GM10266 (cell line): ENCODE results near the gene CYP19A1.

Experiments
- DNase-seq: peaks from one replicate; pipeline ENCODE4 v3.0.0; 2012; ENCODE audit errors: extremely low spot score
- TF ChIP-seq, protein P1 (sequence below): IDR thresholded peaks from 2 replicates; pipeline ENCODE4 v1.5.1; 2012; ENCODE audit warnings: mild to moderate bottlenecking, low read depth; ENCODE audit not compliant: control insufficient read depth, insufficient read depth; ENCODE audit errors: missing control alignments

Gene CYP19A1

GRCh38 chr15:51316636-51317035 is 21.8 kb downstream of the CYP19A1 start:
- TF ChIP-seq, protein P1, sequence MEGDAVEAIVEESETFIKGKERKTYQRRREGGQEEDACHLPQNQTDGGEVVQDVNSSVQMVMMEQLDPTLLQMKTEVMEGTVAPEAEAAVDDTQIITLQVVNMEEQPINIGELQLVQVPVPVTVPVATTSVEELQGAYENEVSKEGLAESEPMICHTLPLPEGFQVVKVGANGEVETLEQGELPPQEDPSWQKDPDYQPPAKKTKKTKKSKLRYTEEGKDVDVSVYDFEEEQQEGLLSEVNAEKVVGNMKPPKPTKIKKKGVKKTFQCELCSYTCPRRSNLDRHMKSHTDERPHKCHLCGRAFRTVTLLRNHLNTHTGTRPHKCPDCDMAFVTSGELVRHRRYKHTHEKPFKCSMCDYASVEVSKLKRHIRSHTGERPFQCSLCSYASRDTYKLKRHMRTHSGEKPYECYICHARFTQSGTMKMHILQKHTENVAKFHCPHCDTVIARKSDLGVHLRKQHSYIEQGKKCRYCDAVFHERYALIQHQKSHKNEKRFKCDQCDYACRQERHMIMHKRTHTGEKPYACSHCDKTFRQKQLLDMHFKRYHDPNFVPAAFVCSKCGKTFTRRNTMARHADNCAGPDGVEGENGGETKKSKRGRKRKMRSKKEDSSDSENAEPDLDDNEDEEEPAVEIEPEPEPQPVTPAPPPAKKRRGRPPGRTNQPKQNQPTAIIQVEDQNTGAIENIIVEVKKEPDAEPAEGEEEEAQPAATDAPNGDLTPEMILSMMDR, result no peak
- no peak for DNase-seq

DNA sequence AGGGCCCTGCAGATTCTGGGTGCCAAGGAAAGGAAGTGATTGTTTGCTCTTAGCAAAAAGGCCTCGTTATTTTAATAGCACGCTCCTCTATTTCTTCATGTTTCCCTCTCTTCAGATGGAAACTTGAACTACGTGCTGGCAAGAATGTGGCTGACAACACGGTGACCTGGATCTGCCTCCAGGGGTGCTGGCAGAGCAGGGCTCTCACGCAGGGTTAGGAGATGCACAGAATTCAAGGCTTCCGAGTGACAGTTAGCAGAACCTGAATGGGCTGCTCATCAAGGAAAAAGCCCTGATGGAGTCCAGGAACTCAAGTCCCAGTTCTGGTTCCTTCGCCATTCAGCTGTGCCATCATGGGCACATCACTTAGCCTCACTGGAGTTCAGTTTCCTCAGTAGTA is 22.7 kb downstream of the CYP19A1 start:
- TF ChIP-seq, protein P1, result no peak
- no peak for DNase-seq

DNA sequence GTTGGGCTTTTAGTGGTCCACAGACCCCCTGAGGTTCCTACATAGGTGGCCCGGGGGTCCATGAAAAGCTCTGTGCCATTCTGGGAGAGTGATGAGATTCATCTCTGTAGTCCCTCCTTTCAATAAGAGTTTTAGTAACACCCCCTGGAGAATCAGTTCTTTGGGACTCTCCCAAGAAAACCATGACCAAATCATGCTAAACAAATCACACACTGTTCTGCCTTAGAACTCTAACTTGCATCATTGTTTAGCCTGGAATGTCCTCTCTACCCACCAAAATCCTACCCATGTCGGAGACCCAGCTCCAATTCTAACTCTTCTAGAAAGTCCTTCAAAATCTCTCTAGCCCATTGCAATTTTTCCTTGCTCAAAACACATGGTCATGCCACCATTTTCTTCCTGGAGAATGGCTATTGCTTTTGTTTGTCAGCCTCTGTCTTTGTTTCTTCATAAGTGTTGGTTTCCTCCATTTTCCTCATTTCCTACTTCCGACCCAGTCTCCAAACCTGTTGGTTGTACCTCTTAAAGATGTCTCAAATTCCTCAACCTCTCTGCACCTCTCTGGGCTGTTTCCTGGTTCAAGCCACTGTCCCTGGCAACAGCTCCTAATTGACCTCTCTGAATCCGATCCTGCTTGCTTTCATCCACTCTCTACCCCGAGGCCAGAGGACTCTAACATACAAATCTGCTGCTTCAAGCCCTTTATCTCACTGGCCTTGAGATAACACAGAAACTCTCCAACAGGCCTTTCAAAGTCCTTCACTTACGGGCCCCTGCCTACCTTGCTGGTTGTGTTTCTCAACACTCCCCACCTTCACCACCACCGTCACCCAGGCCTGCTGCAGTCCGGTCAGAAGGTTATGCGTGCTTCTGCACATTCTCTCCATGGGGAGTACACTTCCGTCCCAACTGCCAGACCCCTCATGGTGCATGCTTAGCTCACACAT is 23.7 kb downstream of the CYP19A1 start:
- TF ChIP-seq, protein P1, result no peak
- DNase-seq, result no peak

- DNase-seq, result no peak
- TF ChIP-seq, protein P1, result no peak
Measured at GRCh38 chr15:51313644-51314280, 24.6 kb downstream of the CYP19A1 start.

DNA sequence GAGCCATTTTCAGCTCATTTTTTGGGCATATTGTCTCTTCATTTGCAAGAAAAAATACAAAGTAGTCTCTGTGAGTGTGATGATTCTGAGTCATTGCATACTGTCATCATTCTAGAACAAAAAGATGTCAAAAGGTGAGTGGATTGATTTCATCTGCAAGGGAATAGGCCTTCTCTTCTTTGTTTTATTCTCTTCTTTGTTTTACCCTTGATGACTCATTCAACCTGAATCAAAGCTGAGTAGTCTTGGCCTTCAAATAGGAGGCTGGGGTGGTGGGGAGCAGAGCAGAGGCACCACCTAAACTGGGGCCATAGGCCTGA is 25.4 kb downstream of the CYP19A1 start:
- TF ChIP-seq, protein P1, result no peak
- DNase-seq, result no peak

DNA sequence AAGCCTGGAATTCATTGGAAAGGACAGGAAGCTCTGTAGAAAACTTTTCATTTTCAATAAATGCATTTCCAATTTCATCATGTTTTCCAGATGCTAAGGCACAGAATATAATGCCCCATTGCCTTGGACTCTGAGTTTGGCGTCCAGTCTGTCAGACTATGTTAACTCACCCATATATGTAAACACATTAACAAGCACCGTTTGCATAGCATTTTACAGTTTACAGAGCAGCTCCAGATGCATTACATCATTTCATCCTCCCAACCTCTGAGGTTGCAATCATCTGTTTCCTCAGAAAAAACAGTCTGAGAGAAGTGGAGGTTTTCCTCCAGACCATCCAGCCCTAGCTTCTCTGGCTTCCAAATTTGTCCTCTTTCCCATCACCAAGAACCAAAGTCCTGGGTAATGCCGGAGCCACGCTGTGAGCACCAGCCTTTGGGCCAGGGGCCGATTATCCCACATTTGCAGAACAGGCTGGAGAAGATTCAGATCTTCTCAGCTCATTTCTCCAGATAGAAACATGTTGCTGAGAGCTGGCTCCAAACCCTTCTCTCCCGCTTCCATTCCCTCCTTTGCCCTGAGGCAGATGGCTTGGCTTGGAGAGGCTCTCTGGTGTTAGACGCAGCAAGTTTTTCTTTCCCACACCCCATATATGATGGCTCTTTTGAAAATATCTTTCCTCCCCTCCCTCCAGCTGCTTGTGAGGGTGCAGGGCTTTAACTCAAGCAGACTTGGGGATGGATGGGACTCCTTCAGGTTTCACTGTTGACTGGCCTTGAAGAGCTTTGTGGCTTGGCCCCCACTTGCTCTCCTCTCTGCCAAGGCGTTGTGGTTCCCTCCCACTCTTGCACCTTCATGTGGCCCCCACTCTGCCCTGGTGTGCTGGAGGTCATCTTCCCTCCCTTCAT is 26.0 kb downstream of the CYP19A1 start:
- TF ChIP-seq, protein P1, result no peak
- DNase-seq, result no peak
